DND-41 (cell line): Measurements from ENCODE around the gene NKAIN2.

ENCODE experiments used
- EZH2 ChIP-seq: IDR thresholded peaks from 3 replicates; pipeline ENCODE4 v1.6.1; 2012; ENCODE audit warnings: borderline replicate concordance, low read depth, mild to moderate bottlenecking, moderate library complexity, low read length, inconsistent platforms; ENCODE audit not compliant: severe bottlenecking
- TF ChIP-seq, protein P1 (sequence below): IDR thresholded peaks from 2 replicates; pipeline ENCODE4 v1.5.1; 2012; ENCODE audit warnings: borderline replicate concordance, low read length, moderate library complexity, mild to moderate bottlenecking; ENCODE audit not compliant: poor library complexity, severe bottlenecking; ENCODE audit errors: extremely low read depth

DNA sequence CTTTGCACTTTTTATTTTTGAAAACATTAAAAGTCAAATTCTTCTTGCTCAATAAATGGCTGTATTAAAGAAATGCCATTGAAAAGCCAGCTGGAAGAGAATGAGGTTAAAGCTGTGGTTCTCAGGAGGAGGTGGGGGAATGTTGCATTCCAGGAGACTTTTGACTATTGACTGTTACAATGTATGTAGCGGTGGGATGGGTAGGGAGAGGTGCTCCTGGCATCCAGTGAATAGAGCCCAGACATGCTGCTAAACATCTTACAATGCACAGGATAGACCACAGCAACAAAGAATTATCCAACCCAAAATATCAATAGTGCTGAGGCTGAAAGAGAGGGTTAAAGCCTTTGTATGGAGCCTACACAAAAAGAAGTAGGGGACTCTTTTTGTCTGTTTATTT, 295.9 kb downstream of the NKAIN2 start:
- TF ChIP-seq, protein P1, sequence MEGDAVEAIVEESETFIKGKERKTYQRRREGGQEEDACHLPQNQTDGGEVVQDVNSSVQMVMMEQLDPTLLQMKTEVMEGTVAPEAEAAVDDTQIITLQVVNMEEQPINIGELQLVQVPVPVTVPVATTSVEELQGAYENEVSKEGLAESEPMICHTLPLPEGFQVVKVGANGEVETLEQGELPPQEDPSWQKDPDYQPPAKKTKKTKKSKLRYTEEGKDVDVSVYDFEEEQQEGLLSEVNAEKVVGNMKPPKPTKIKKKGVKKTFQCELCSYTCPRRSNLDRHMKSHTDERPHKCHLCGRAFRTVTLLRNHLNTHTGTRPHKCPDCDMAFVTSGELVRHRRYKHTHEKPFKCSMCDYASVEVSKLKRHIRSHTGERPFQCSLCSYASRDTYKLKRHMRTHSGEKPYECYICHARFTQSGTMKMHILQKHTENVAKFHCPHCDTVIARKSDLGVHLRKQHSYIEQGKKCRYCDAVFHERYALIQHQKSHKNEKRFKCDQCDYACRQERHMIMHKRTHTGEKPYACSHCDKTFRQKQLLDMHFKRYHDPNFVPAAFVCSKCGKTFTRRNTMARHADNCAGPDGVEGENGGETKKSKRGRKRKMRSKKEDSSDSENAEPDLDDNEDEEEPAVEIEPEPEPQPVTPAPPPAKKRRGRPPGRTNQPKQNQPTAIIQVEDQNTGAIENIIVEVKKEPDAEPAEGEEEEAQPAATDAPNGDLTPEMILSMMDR, result no peak
- no peak for TF ChIP-seq EZH2
